H1 (cell line): ENCODE results near the gene TBC1D22A.

Source experiments
- CHD2 ChIP-seq: IDR thresholded peaks from 2 replicates; pipeline ENCODE4 v1.6.1; 2012; ENCODE audit warnings: low read length, improper control_type of control experiment
- EP300 ChIP-seq, 2 experiments: IDR thresholded peaks; 1 replicate in 1 of 2; 2 replicates in 1 of 2; pipeline ENCODE4 v1.6.1; 2011 to 2012; ENCODE audit warnings: low read depth in 2 of 2, low read length in 2 of 2, mild to moderate bottlenecking in 2 of 2, borderline replicate concordance in 1 of 2, inconsistent platforms in 1 of 2, moderate library complexity in 1 of 2
- POLR2A ChIP-seq, 2 experiments: IDR thresholded peaks; 1 replicate in 1 of 2; 2 replicates in 1 of 2; pipeline ENCODE4 v1.6.1; 2011; ENCODE audit warnings: low read depth in 2 of 2, low read length in 2 of 2, mild to moderate bottlenecking in 2 of 2; ENCODE audit errors: control extremely low read depth in 1 of 2
- YY1 ChIP-seq: IDR thresholded peaks from 2 replicates; pipeline ENCODE4 v1.6.1; 2011; ENCODE audit warnings: low read depth, mild to moderate bottlenecking, low read length
- TF ChIP-seq, protein P1 (sequence below), 3 experiments: IDR thresholded peaks; 1 replicate in 2 of 3; 2 replicates in 1 of 3; pipeline versions ENCODE4 v1.5.1 to v1.6.1; 2011; ENCODE audit warnings: low read length in 3 of 3, mild to moderate bottlenecking in 3 of 3, inconsistent platforms in 2 of 3, low read depth in 1 of 3, moderate library complexity in 1 of 3; ENCODE audit not compliant: insufficient read depth in 1 of 3; ENCODE audit errors: control extremely low read depth in 1 of 3

DNA sequence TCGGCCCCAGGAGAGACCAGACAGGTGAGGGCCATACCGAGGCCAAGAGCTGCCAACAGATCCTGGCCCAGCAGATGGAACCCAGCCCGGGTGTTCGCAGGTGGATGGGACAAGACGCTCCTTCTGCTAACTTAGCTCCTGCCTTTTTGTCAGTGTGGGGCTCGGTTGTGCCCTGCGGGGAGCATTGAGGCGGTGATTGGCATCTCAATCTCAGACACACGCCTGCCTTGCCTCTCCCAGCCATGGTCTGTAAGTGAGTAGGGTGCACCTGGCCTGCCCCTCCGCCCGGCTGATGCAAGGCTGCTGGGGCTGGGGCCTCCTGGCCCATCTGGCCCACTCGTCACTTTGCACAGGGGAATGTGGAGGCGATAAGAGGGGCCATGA, 350.1 kb downstream of the TBC1D22A start:
- TF ChIP-seq YY1 (no peak), EP300 (IDR thresholded peaks at IDR 0.05; ENCODE audit: borderline replicate concordance in 1 of 2, low read depth in 2 of 2, low read length in 2 of 2) (no peak), POLR2A (IDR thresholded peaks at IDR 0.05; ENCODE audit: control extremely low read depth in 1 of 2, low read depth in 2 of 2, low read length in 2 of 2) (no peak), CHD2 (no peak)
- TF ChIP-seq, protein P1, sequence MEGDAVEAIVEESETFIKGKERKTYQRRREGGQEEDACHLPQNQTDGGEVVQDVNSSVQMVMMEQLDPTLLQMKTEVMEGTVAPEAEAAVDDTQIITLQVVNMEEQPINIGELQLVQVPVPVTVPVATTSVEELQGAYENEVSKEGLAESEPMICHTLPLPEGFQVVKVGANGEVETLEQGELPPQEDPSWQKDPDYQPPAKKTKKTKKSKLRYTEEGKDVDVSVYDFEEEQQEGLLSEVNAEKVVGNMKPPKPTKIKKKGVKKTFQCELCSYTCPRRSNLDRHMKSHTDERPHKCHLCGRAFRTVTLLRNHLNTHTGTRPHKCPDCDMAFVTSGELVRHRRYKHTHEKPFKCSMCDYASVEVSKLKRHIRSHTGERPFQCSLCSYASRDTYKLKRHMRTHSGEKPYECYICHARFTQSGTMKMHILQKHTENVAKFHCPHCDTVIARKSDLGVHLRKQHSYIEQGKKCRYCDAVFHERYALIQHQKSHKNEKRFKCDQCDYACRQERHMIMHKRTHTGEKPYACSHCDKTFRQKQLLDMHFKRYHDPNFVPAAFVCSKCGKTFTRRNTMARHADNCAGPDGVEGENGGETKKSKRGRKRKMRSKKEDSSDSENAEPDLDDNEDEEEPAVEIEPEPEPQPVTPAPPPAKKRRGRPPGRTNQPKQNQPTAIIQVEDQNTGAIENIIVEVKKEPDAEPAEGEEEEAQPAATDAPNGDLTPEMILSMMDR (IDR thresholded peaks at IDR 0.05; ENCODE audit: control extremely low read depth in 1 of 3, insufficient read depth in 1 of 3, low read depth in 1 of 3, low read length in 3 of 3): no peak
